Fibroblast of skin of right quadriceps (primary cell): ENCODE data around the gene PLPPR2.
"Not testable (repeated sequence)": the region's sequence is repeated elsewhere in the genome, so short reads cannot be mapped to it uniquely, and the experiment has no call there.

Experiments
- DNase-seq: peaks from one replicate; pipeline ENCODE4 v3.0.0-alpha.2; 2013

Gene PLPPR2, protein sequence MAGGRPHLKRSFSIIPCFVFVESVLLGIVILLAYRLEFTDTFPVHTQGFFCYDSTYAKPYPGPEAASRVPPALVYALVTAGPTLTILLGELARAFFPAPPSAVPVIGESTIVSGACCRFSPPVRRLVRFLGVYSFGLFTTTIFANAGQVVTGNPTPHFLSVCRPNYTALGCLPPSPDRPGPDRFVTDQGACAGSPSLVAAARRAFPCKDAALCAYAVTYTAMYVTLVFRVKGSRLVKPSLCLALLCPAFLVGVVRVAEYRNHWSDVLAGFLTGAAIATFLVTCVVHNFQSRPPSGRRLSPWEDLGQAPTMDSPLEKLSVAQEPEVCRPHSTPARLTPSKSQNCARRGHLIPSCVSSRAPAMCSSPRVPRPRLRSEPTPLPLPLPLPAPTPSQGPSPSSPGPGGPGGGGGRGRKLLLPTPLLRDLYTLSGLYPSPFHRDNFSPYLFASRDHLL

DNA sequence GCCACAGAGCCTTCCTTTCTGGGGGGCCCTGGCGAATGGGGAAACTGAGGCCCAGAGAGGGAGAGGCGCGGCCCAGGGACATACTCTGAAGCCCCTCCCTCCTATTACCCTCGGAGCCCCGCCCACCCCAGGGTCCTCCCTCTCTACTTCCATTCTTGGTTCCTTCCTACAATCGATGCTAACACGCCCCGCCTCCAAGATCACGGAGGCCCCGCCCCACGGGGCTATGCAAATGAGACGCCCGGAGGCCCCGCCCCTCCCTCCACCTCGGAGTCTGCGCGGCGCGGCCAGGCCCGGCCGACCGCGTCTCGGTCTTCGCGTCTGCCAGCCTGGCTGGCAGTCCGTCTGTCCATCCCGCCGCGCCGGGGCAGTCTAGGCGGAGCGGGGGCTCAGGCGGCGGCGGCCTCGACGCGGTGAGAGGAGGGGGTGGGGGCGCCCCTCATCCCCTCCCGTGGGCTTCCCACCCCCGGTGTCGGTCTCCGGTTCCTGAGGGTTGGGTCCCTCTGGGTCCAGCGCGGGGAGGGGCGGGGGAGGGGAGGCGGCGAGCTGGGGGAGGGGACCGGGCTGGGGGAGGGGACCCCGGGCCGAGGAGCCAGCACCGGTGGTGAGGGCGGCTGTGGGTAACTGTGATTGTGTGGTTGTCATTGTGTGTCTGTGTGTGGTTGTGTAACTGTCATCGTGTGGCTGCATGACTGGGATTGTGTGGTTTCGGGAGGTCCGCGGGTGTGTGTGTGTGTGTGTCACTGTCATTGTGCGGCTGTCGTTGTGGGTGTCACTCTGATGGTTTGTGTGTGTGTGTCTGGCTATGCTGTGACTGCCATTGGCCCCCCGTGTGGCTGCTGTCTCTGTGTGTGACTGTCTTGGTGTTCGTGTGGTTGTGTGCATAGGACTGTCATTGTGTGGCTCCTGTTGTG lies at the start of gene PLPPR2:
TSS of gene PLPPR2 (plus strand) at position 273 of the 914 bp plus-strand sequence. CDS start 2,242 bp downstream, outside the sequence.
- peak; percentile 89 for DNase-seq

DNA sequence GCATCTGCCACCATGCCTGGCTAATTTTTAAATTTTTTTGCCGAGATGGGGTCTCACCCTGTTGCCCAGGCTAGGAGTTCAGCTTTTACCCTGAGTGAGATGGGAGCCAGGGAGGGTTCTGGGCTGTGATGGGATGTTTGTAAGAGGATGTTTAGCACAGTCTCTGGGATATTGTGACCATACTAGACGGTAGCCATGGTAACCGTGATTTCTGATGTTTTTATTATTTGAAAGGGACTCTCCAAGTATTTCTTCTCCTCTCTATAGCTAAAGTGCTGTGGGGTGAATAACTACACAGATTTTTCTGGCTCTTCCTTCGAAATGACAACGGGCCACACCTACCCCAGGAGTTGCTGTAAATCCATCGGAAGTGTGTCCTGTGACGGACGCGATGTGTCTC lies 48.9 kb upstream of the PLPPR2 start:
- DNase-seq, result no peak

DNA sequence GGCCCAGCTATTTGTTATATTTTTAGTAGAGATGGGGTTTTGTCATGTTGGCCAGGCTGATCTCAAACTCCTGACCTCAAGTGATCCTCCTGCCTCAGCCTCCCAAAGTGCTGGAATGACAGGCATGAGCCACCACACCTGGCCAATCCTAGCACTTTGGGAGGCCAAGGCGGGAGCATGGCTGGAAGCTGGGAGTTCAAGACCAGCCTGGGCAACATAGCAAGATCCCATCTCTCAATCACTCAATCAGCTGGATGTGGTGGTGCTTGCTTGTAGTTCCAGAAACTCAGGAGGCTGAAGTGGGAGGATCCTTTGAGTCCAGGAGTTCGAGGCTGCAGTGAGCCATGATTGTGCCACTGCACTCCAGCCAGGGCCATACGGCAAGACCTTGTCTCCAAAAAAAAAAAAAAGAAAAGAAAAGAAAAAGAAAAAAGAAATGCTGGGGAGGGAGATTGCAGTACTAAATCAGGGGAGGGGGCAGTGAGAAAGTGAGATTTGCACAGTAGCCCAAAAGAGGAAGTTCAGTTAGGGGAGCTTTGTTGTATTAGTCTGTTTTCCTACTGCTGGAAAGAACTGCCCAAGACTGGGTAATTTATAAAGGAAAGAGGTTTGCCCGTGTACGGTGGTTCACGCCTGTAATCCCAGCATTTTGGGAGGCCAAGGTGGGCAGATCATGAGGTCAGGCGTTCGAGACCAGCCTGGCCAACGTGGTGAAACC lies 34.8 kb upstream of the PLPPR2 start:
- DNase-seq, result not testable (repeated sequence)

DNA sequence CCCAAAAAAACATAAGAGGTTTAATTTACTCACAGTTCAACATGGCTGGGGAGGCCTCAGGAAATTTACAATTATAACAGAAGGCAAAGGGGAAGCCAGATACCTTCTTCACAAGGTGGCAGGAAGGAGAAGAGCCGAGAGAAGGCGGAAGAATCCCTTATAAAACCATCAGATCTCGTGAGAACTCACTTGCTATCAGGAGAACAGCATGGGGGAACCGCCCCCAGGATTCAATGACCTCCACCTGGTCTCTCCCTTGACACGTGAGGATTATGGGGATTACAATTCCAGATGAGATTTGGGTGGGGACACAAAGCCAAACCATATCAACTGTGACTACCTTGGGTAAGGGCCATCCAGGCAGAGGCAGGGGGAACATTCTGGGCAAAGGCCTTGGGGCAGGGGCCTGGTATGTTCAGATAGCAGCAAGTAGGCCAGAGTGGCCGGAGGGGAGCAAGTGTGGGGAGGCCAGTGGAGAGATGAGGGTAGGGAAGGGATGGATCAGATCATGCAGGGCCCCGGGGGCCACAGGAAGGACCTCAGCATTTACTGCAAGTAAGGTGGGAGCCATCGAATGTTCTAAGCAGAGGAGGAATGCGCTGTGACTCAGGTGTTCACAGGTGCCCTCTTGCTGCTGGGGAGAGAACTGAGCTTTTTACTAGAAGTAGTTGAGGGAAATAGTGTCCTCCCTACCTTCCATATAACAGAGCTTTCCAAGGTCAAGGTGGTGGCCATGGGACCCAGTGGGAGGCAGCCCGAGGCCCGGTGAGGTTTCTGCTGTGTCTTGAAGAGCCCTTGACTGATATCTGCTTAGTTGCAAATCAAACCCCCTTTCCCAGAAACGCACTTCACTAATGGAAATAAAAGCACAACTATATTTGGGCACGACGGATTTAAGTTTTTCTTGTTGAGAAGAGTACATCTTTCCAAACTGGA lies 33.8 kb upstream of the PLPPR2 start:
- DNase-seq, result no peak

DNA sequence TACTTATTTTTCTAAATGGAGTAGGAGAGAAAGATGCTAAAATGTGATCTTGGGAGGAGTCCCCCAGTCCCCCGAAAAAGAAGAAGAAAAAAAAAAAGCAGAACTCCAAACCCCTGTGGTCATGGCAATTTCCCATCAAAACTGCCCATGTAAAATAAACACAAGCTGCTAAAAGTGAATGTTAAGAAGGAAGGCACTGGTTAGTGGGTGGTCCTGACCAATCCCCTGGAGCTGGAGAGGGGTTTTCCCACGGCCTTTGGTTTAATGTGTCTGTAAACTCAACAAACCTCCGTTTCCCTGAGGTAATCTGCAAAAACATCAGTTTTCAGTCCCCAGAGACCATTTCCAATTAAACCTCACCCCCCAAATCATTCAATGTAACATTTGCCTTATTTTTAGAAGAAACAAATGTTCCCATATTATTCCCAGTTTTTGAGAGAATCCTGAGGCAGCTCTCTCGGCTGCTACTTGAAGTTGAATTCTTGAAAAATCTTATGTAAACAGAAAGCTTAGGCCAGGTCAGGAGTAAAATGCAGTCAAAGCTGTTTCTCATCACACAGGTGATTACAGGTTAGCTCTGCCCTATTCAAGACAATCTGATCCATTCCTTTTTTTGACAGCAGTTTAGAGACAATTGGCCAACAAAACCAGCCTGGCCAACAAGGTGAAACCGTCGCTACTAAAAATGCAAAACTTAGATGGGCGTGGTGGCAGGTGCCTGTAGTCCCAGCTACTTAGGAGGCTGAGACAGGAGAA lies 32.8 kb upstream of the PLPPR2 start:
- DNase-seq, result no peak

DNA sequence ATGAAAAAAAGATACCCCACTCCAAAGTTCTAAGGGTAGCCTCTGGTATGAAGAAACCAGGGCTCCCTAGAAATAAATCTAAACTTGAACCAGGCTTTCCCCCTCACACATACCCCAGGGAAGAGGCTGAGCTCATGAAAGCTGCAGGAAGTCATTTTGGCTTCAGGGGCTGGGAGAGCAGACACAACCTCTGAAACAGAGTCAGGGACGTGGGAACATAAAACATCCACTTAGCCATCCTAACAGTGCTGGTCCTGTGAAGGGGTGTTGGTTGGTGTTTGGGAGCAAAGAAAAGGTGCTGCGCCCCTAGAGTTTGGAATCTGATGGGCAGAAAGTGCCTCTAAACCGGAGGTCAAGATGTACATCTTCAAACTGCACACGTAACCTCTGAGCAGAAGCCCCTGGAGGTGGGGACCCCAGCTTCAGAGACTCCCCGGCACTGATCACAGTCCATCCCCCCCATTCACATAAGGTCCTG lies 31.6 kb upstream of the PLPPR2 start:
- no peak for DNase-seq

DNA sequence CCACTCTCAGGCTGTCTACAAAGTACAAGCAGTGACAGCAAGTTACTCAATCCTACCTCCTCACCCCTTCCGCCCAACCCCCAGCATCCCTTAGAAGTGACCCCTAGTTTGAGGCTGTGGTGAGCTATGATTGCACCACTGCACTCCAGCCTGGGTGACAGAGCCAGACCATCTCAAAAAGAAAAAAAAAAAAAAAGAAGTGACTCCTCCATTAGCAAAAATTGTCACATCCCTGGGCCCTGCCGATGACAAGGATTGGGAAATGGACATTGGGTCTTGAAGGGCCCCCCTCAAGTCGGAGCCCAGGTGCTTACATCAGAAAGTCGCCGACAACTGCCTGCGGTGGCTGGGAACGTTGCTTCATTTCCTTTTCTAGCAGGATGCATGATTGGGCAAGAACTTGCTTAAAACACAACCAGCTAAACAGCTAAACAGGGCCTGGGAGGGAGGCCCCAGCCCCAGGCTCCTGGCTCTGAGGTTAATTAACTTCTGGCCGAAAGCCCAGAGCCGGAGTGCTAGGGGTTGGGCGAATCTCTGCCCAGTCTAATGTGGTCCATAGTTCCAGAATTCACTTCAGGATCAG lies 31.1 kb upstream of the PLPPR2 start:
- peak; percentile 93 for DNase-seq

DNA sequence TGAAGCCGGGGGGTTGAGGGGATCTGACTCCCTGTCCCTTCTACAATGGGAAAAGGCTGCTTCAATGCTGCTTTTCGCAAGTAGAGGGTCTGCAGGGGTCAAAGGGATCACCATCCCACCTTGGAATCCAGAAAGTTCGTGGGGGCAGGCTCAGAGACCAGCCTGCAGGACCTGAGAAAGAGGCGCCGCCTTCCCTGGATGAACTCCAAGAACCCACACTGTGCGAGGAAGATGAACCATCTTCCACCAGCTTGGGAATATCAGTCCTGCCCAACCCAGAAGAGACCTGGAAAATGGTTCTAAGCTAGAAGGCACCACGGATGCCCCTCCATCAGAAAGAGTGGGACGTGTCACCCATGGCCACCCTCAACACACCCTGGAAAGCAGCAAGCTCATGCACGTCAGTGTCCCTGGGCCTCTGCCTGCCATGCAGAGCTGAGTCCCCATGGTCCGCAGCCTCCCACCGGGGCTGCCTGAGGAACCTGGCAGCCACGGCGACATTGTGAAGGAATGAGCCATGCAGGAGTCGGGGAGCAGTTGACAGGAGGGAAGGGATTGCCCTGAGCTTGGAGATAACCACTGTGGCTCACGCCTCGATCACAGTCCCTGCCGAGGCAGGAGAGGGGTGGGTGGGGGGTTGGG lies 30.4 kb upstream of the PLPPR2 start:
- no peak for DNase-seq

DNA sequence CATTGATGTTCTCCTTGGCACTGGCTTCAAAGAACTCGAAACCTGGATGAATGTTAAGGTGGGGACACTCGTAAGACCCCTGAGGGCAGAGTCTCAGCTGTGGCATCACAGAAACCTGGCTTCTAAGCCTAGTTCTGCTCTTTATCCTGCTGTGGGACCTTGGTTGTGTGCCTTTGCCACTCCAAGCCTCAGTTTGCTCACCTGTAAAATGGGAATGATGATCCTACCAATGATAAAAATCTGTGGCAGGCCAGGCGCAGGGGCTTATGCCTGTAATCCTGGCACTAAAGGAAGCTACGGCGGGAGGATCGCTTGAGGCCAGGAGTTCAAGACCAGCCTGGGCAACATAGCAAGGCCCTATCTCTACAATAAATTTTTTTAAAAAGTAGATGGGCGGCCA lies 29.7 kb upstream of the PLPPR2 start:
- no peak for DNase-seq

DNA sequence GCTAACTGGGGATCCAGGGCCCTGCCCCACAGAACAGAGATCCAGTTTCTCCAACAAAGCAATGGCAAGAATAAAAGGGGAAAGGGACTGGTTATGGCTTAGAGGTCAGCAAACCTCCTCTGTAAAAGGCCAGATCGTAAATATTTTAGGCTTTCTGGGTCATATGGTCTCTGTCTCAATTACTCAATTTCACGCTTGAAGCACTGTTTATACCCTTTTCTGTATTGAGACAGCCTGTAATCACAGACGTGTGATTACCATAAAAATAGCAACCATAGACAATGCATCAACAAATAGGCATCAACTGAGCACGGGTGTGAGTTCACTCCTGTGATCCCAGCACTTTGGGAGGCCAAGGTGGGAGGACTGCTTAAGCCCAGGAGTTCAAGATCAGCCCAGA lies 25.1 kb upstream of the PLPPR2 start:
- DNase-seq, result no peak

DNA sequence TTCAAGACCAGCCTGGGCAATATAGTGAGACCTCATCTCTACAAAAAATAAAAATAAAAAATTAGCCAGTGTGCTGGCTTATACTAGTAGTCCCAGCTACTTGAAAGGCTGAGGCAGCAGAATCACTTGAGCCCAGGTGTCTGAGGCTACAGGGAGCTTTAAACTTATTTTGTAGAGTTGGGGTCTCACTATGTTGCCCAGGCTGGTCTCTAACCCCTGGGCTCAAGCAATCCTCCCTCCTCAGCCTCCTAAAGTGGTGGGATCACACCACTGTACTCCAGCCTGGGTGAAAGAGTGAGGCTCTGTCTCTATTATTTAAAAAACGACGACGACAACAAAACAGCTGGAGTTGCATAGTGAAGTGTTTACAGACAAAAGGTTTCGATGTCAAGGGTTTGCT lies 23.7 kb upstream of the PLPPR2 start:
- DNase-seq, result no peak

DNA sequence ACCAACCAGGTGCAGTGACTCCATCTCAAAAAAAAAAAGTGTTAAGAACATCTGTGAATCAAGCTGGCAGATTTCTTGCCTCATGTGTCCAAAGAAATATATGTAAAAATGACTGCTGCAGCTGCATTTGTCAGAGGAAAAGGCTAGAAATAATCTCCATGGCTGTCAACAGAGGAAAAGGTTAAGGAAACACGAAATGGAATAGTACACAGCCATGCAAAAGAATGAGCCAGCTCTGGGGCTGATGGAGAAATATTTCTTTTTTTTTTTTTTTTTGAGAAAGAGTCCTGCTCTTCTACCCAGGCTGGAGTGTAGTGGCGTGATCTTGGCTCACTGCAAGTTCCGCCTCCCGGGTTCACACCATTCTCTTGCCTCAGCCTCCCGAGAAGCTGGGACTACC lies 22.4 kb upstream of the PLPPR2 start:
- DNase-seq, result no peak

DNA sequence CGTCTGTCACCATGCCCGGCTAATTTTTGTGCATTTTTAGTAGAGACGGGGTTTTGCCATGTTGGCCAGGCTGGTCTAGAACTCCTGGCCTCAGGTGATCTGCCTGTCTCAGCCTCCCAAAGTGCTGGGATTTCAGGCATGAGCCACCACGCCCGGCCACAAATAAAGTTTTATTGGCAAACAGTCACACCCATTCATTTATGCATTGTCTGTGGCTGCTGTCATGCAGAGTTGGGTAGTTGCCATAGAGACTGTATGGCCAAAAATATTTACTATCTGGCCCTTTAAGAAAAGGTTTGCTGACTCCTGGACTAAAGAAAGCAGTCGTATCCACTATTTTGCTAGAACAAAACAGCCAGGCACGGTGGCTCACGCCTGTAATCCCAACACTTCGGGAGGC lies 21.4 kb upstream of the PLPPR2 start:
- peak; percentile 29 for DNase-seq

DNA sequence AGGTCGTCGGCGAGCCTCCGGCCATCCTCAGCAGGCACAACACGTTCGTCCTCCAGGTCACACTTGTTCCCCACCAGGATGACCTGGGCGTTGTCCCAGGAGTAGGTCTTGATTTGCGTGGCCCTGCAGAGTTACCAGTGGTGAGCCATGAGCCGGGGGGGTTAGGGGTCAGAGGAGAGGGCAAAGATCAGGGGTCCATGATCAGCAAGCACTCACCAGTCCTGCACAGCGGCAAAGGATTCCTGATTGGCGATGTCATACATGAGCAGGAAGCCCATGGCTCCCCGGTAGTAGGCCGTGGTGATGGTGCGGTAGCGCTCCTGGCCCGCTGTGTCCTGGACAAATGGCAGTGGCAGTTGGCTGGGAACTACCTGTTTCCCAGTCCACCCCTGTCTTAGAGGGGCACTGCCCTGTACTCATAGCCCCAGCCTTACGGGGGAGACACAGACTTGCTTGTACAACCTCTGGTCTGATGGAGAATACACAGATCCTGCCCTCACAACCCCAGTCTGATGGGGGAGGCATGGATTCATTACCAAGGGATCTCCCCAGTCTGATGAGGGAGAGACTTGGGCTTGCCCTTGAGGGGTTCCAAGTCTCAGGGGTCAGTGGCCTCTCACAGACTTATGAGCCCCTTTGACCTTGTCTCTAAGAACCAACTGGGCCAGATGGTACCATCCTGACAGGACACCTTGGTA lies 19.6 kb upstream of the PLPPR2 start:
- no peak for DNase-seq

DNA sequence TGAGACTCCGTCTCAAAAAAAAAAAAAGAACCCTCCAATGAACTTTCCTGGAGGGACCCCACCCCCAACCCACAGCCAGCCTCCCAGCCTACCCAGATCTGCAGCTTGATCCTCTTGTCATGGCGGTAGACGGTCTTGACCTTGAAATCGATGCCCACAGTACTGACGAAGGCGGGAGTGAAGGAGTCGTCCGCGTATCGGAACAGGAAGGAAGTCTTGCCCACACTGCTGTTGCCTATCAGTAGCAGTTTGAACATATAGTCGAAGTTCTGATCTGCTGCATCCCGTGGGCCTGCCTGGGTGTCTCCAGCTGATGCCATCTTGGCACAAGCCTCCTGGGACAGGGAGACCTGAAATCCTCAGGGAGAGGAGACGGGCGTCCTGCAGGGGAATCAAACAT lies 18.2 kb upstream of the PLPPR2 start:
- no peak for DNase-seq

DNA sequence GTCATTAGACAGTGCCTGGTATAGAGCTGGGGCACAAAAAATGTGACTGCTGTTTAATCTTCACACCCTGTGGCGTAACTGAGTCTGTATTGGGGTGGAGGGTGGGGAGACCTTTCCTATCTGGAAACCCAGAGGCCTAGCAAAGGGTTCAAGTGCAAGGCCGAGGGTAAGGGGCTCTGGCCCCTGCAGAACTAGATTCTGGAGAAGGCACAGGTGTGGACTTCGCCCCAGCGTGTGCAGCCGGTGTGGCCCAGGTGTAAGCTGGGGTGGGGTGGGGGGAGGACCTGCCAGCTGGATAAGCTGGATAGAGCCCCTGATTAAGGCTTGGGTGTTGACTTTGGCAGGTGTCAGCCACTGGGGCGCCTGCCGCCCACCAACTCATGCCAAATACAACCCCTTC lies 17.1 kb upstream of the PLPPR2 start:
- no peak for DNase-seq

DNA sequence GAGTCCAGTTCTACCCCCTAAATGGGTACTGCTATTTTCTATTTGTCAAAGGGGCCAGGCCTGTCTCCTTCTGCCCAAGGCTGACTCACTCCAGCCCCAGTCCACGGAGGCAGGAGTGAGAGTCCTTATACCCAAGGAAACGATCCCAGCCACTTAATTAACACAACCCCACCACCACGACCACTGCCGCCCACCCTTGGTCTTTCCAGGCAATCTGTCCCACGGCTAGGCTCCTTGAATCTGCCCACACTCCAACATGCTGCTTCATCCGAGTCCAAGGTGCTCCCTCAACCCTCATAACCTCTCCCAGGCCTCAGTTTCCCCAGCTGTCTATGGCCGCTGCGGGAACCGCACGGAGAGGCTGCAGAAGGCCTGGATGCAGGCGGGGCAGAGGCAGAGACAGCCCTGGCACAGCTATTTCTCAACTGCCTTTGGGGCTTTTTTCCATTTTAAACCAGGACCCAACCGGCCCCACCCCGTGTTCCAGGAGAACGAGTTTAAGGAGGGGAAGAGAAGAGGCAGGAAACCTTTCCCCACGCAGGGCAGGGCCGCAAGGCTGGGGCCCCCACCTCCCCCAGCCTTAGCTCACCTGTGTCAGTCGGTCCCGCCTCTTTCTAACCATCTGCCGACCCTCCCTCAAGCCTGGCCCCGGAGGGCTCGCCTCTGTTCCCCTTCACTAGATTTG lies 16.5 kb upstream of the PLPPR2 start:
- no peak for DNase-seq

DNA sequence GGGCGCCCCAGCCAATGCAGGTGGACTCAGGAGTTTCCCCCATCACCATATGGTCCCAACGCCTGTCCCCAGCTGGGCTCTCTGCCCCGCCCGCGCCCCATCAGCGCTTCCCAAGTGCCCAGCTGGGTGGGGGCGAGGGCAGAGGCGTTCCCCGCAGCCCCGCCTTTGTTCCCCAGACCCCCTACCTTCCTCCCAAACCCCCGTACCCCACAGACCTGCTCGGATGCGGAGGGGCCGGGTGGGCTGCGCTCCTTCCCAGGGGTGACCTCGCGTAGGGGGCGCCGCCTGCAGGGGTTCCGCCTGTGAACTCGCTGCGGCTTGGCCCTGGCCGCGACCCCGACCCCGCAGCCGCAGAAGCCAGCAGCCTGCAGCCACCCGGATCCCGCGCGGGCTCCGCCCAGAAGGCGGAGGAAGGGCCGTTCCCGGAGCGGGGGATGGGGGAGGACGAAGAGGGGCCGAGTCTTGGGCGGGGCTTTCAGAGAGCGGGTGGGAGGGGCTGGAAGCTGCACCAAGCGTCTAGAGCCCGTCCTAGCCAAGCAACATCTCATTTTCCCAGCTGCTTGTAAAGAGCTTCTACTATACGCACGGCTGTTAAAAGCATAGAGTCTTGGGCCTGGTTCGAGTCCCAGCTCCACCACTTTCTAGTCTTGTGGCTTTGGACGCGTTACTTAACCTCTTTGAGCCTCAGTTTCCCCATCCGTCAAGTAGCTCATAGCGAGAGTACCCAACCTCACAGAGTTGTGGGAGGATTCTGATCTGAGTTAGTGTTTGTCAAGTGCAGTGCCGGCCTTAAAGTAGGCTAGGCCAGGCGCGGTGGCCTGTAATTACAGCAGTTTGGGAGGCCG lies 15.8 kb upstream of the PLPPR2 start, which contains the start of gene RAB3D:
TSS of gene RAB3D (minus strand) at position 404 of the 845 bp plus-strand sequence. CDS start 2,258 bp downstream, outside the sequence.
- DNase-seq, result peak; percentile 81
